ENCODE data around the gene TRAPPC2. TPM values are rescaled to one million over a fixed set of nuclear protein-coding genes. Genes with fewer than 3 reads are reported as not detected.
A peak's percentile ranks its signal among the peaks of the same experiment; 100 is the strongest.

Gene TRAPPC2
- total RNA-seq, 4 donors from 2014 or later: 12.6 to 16.1 (median 14.9) TPM

DNA sequence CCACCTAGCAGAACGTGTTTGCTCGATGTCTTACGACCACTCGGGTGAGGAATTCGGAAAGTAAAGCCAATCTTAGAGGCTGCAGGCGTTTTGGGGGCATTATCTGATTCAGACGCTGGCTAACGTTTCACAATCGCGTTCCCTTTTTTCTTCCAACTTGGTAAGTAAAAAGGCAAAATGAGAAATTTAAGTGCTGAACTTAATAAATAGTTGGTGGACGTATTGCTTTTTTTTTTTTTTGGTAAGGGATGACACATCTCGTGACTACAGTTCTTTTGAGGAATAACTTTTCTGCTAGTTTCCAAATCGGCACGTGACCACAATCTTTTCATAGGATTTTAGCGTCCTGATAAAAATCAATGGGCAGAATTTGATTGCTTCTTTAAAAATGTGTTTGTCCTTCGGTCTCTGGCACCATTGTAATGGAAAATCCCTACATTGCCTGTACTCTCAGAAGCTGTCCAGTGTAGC is 44.6 kb downstream of the TRAPPC2 start:
- no peak for DNase-seq (ENCODE audit: low spot score in 2 of 2)
- TF ChIP-seq POLR2A (IDR thresholded peaks at IDR 0.05): no peak
- TF ChIP-seq, protein P1, sequence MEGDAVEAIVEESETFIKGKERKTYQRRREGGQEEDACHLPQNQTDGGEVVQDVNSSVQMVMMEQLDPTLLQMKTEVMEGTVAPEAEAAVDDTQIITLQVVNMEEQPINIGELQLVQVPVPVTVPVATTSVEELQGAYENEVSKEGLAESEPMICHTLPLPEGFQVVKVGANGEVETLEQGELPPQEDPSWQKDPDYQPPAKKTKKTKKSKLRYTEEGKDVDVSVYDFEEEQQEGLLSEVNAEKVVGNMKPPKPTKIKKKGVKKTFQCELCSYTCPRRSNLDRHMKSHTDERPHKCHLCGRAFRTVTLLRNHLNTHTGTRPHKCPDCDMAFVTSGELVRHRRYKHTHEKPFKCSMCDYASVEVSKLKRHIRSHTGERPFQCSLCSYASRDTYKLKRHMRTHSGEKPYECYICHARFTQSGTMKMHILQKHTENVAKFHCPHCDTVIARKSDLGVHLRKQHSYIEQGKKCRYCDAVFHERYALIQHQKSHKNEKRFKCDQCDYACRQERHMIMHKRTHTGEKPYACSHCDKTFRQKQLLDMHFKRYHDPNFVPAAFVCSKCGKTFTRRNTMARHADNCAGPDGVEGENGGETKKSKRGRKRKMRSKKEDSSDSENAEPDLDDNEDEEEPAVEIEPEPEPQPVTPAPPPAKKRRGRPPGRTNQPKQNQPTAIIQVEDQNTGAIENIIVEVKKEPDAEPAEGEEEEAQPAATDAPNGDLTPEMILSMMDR (IDR thresholded peaks at IDR 0.05): no peak
- WGBS, 2 donors: 0 to 5% methylated on average over 16 of the region's 16 CpGs
- peak overlapping the region; percentile 59 for H3K4me3 ChIP-seq (ENCODE audit: low read depth, poor library complexity, severe bottlenecking)
- intact Hi-C loops (cut with DNase I; ENCODE audit: low total_unique reads): no loop called here

DNA sequence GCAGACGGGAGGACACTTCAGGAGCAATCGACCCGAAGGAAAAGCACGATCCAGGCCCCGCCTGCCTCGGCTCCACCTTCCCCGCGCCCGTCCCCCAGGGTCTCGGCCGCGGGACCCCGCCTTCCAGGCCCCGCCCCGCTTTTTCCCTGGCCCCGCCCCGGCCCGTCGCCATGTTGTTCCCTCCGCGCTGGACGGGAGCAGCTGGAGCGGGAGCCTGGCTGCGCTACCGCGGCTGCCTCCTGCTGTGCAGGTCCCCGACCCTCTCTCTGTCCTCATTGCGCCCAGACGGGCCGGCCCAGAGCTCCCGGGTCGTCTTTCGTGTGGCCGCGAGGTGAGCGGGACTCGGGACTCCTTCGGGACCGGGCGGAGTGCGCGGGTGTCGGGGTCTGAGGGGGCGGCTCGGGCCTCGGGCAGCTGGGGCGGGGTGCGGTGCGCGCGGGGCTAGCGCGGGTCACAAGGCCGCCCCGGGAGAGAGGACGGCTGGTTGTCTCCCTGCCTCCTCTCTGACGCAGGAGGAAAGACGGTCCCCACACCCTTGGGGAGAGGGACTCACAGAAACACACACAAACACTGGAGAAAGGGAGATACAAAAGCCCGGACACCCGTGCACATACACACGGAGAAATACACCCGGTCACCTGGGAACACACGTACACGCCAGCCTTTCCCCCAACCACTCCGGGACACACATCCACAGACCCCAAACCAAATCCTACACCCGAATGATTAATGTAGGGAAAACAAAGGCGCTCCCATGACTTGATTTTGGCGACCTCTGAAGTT is 45.3 kb downstream of the TRAPPC2 start, which contains the start of gene RAB9A:
RAB9A (plus strand) TSS at position 171 of the 783 bp plus-strand sequence. CDS start 19,619 bp downstream, outside the sequence.
- DNase-seq (ENCODE audit: low spot score in 2 of 2): peak; percentile 79 to 97
- peak within 1 kb of the TSS; percentile 59 for H3K4me3 ChIP-seq (ENCODE audit: low read depth, poor library complexity, severe bottlenecking)
- intact Hi-C loops (cut with DNase I; ENCODE audit: low total_unique reads): no loop called here
- TF ChIP-seq POLR2A (IDR thresholded peaks at IDR 0.05): peak in 1 of 2 donors; percentile 90
- TF ChIP-seq, protein P1 (IDR thresholded peaks at IDR 0.05): no peak
- WGBS, 2 donors: 0 to 2% methylated on average over 32 to 36 of the region's 68 CpGs

DNA sequence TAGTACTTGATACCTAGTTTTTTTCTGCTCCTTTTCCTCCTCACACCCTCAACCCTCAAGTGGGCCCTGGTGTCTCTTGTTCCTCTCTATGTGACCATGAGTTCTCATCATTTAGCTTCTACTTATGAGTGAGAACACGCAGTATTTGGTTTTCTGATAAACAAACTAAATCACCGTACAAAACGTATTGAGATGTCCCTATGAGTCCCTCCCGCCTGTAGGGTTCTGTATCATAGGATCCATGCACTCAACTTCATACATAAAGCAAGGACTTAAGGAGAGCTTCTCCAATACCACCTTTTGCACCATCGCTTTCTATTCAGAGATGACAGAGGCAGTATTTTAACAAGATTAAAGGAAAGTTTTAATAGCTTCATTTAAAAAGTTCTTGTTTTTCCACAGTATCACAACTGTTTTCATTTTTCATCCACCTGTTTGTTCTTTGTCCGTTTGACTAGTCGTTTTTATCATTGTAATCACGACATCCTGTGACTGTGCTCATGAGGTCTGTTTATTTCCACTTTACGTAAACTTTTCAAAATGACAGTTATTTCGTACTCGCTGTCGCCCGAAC is 45.9 kb downstream of the TRAPPC2 start:
- 5 to 14% methylated on average over 13 of the region's 13 CpGs for WGBS, 2 donors
- no peak for DNase-seq (ENCODE audit: low spot score in 2 of 2)
- H3K4me3 ChIP-seq (ENCODE audit: low read depth, poor library complexity, severe bottlenecking): no peak overlapping the region
- TF ChIP-seq, protein P1 (IDR thresholded peaks at IDR 0.05): no peak
- no peak for TF ChIP-seq POLR2A (IDR thresholded peaks at IDR 0.05)
- intact Hi-C loops (cut with DNase I; ENCODE audit: low total_unique reads): no loop called here

DNA sequence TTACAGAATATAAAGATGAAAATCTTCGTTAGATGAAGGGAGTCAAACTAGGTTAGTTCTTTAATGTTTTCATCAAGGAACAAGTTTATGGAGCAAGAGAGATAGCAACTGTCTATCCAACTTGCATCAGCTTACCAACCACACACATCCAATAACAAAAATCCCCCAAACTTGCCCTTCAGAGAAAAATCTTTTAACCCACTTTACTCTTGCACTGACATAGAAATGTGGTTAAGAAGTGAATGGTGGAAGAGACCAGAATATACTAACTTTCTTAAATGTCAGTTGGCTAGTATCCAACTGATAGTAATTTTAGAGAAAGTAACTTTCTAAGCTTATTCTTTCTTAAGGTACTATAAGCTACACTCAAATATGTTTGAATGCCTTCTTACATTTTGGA is 47.2 kb downstream of the TRAPPC2 start:
- intact Hi-C loops (cut with DNase I; ENCODE audit: low total_unique reads): no loop called here
- TF ChIP-seq, protein P1 (IDR thresholded peaks at IDR 0.05): no peak
- TF ChIP-seq POLR2A (IDR thresholded peaks at IDR 0.05): no peak
- no peak for DNase-seq (ENCODE audit: low spot score in 2 of 2)
- H3K4me3 ChIP-seq (ENCODE audit: low read depth, poor library complexity, severe bottlenecking): no peak overlapping the region
- WGBS, 2 donors: 73 to 82% methylated on average over 1 of the region's 1 CpG

DNA sequence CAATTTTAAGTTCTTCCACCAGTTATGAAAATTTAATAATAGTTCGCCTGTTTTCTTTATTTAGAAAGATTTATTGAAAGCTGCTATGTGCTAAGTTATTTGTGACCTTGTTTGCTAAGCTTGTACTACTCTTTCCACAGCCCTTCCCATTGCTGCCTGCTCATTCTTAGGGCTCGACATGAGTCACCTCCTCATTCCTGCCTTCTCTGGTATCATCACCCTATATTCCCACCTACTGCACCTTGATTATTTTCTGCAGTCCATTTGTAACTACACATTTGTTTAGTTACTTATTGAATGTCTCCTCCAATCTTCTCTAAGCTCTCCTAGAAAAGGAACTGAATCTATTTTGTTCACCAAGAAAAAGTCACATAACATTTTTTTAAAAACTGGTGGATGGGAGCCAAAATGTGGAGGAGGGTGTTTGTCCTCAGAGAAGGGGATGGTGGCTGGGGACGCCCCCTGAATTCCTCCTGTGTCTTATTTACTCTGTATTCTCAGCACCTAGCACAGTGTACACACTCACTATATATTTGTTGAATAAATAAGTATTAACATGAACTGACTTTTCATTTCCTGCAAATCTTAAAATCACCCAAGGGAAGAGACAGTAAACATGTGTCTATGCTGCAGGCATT is 49.2 kb downstream of the TRAPPC2 start:
- no peak overlapping the region for H3K4me3 ChIP-seq (ENCODE audit: low read depth, poor library complexity, severe bottlenecking)
- intact Hi-C loops (cut with DNase I; ENCODE audit: low total_unique reads): no loop called here
- 30 to 39% methylated on average over 3 of the region's 3 CpGs for WGBS, 2 donors
- no peak for DNase-seq (ENCODE audit: low spot score in 2 of 2)
- no peak for TF ChIP-seq POLR2A (IDR thresholded peaks at IDR 0.05)
- TF ChIP-seq, protein P1 (IDR thresholded peaks at IDR 0.05): no peak
